Ishikawa (cell line): ENCODE results near the gene KBTBD12.

ENCODE experiments used
- CEBPB ChIP-seq: IDR thresholded peaks from 2 replicates; pipeline ENCODE4 v1.6.1; 2012
- CREB1 ChIP-seq: IDR thresholded peaks from 2 replicates; pipeline ENCODE4 v1.6.1; 2012; ENCODE audit warnings: low read depth
- EGR1 ChIP-seq: IDR thresholded peaks from 2 replicates; pipeline ENCODE4 v1.6.1; 2012
- EP300 ChIP-seq: IDR thresholded peaks from 2 replicates; pipeline ENCODE4 v1.6.1; 2012; ENCODE audit warnings: borderline replicate concordance
- FOXM1 ChIP-seq: IDR thresholded peaks from 2 replicates; pipeline ENCODE4 v1.6.1; 2012; ENCODE audit warnings: low read depth, borderline replicate concordance
- MAX ChIP-seq: IDR thresholded peaks from 2 replicates; pipeline ENCODE4 v1.6.1; 2012
- NFIC ChIP-seq: IDR thresholded peaks from 2 replicates; pipeline ENCODE4 v1.6.1; 2012
- RAD21 ChIP-seq: IDR thresholded peaks from 2 replicates; pipeline ENCODE4 v1.6.1; 2012; ENCODE audit warnings: low read depth
- REST ChIP-seq: IDR thresholded peaks from 2 replicates; pipeline ENCODE4 v1.6.1; 2012; ENCODE audit warnings: low read depth, mild to moderate bottlenecking
- TAF1 ChIP-seq: IDR thresholded peaks from 2 replicates; pipeline ENCODE4 v1.6.1; 2012; ENCODE audit warnings: low read depth, mild to moderate bottlenecking
- TCF12 ChIP-seq: IDR thresholded peaks from 2 replicates; pipeline ENCODE4 v1.6.1; 2012; ENCODE audit warnings: low read depth
- TEAD4 ChIP-seq: IDR thresholded peaks from 2 replicates; pipeline ENCODE4 v1.6.1; 2012
- USF1 ChIP-seq: IDR thresholded peaks from 2 replicates; pipeline ENCODE4 v1.6.1; 2012
- YY1 ChIP-seq: IDR thresholded peaks from 2 replicates; pipeline ENCODE4 v1.6.1; 2012; ENCODE audit warnings: low read depth
- ZBTB7A ChIP-seq: IDR thresholded peaks from 2 replicates; pipeline ENCODE4 v1.6.1; 2012; ENCODE audit warnings: low read depth

KBTBD12 gene

GRCh38 chr3:127942613-127943012 is 27.6 kb downstream of the KBTBD12 start:
- TF ChIP-seq CEBPB (no peak), USF1 (no peak), MAX (no peak), EGR1 (no peak)

GRCh38 chr3:127948211-127948610 is 33.2 kb downstream of the KBTBD12 start:
- TF ChIP-seq CREB1 (no peak), ZBTB7A (no peak), MAX (no peak), TCF12 (no peak), EGR1 (no peak), NFIC (no peak), EP300 (no peak), FOXM1 (no peak), RAD21 (no peak), TEAD4 (no peak), REST (no peak), CEBPB (no peak), USF1 (no peak), TAF1 (no peak), YY1 (no peak)

- no peak for TF ChIP-seq CEBPB
- TF ChIP-seq RAD21, result no peak
- TF ChIP-seq YY1, result no peak
- TF ChIP-seq USF1, result no peak
- no peak for TF ChIP-seq NFIC
- no peak for TF ChIP-seq EGR1
- no peak for TF ChIP-seq FOXM1
- TF ChIP-seq EP300, result no peak
Measured at GRCh38 chr3:127949446-127950055, 34.5 kb downstream of the KBTBD12 start.

- TF ChIP-seq USF1 (no peak), TAF1 (no peak), CEBPB (no peak), ZBTB7A (no peak), MAX (no peak), YY1 (no peak), FOXM1 (no peak), NFIC (no peak), CREB1 (no peak), TEAD4 (no peak), EP300 (no peak), REST (no peak), TCF12 (no peak)
Measured at GRCh38 chr3:127951276-127951675, 36.2 kb downstream of the KBTBD12 start.

GRCh38 chr3:127953091-127954035 is 38.3 kb downstream of the KBTBD12 start:
- TF ChIP-seq CREB1 (no peak), EP300 (no peak), CEBPB (no peak), EGR1 (no peak), TCF12 (no peak), TEAD4 (no peak), MAX (no peak), ZBTB7A (no peak), RAD21 (no peak)
